GM18498 (cell line): ENCODE results near the gene GCK.
A peak's percentile ranks its signal among the peaks of the same experiment; 100 is the strongest.

Source experiments
- ATAC-seq: cut with Tn5 transposase; IDR thresholded peaks from one replicate; pipeline ENCODE4 v1.9.1; 2021; ENCODE audit warnings: mild to moderate bottlenecking, moderate library complexity; ENCODE audit not compliant: unreplicated experiment

The GCK gene

GRCh38 chr7:44124822-44125202 is 64.4 kb downstream of the GCK start:
- ATAC-seq, result no peak

GRCh38 chr7:44123190-44124003 is 65.8 kb downstream of the GCK start, which contains the start of gene POLD2:
POLD2 (minus strand) TSS chr7:44123548; CDS start chr7:44122053, 1,495 bp downstream.
- peak; percentile 99 for ATAC-seq

GRCh38 chr7:44122529-44122928 is 66.7 kb downstream of the GCK start:
- no peak for ATAC-seq

GRCh38 chr7:44121761-44122420 is 67.3 kb downstream of the GCK start:
- no peak for ATAC-seq

- ATAC-seq, result no peak
Observed at GRCh38 chr7:44120395-44120794, 68.8 kb downstream of the GCK start.

- no peak for ATAC-seq
Observed at GRCh38 chr7:44119829-44120380, 69.3 kb downstream of the GCK start.

GRCh38 chr7:44117801-44118429 is 71.3 kb downstream of the GCK start:
- ATAC-seq, result no peak

- no peak for ATAC-seq
Observed at GRCh38 chr7:44116789-44117666, 72.2 kb downstream of the GCK start.

- ATAC-seq, result no peak
Observed at GRCh38 chr7:44116087-44116788, 73.0 kb downstream of the GCK start.

- no peak for ATAC-seq
Observed at GRCh38 chr7:44114586-44115310, 74.5 kb downstream of the GCK start.

GRCh38 chr7:44113764-44114354 is 75.4 kb downstream of the GCK start:
- ATAC-seq, result no peak

- no peak for ATAC-seq
Observed at GRCh38 chr7:44112997-44113763, 76.1 kb downstream of the GCK start.

GRCh38 chr7:44112231-44112996 is 76.8 kb downstream of the GCK start:
- ATAC-seq, result no peak

GRCh38 chr7:44111761-44112160 is 77.5 kb downstream of the GCK start:
- no peak for ATAC-seq

- no peak for ATAC-seq
Observed at GRCh38 chr7:44110719-44111635, 78.3 kb downstream of the GCK start.

- no peak for ATAC-seq
Observed at GRCh38 chr7:44109991-44110390, 79.2 kb downstream of the GCK start.
